HG03571 (cell line): ENCODE measurements around the gene HPSE2.

ENCODE experiments used
- ATAC-seq: cut with Tn5 transposase; IDR thresholded peaks from one replicate; pipeline ENCODE4 v1.9.1; 2021; ENCODE audit not compliant: unreplicated experiment

HPSE2 gene

GRCh38 chr10:98855403-98856189 is 380.1 kb downstream of the HPSE2 start:
- no peak for ATAC-seq

DNA sequence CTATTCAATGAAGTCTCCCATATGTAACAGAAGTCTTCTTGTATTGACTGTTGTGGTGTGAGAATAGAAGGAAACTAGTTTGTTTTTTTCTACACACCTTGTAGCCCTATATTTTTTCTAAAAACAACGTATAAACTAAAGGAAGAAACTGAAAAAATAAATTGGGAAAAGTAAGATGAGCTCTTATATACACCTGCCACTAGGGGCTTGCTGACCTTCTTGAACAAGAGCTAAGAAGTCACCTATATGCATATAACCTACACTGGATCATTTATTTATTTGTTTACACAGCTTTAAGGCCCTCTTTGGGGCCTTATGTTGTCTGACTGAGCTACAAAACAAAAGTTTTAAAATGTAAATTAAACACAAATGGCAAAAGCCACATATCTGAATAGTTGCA is 383.0 kb downstream of the HPSE2 start:
- no peak for ATAC-seq

GRCh38 chr10:98848361-98848760 is 387.3 kb downstream of the HPSE2 start:
- ATAC-seq, result no peak

DNA sequence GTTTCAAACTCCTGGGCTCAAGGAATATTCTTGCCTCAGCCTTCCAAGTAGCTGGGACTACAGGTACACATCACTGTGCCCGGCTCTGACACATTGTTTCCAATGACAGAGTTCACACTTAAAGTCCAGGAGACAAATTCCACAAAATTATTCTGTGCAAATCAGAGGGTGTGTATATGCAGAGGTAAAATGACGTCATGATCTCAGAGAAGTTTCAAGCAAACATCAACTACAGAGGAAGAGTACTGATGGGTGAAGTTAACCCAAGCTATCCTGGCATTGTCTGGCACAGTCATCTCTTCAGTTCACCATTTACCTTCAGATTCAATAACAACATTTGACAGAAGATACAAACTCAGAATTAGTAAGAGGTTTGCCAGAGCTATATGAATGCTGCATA is 388.9 kb downstream of the HPSE2 start:
- ATAC-seq, result no peak

DNA sequence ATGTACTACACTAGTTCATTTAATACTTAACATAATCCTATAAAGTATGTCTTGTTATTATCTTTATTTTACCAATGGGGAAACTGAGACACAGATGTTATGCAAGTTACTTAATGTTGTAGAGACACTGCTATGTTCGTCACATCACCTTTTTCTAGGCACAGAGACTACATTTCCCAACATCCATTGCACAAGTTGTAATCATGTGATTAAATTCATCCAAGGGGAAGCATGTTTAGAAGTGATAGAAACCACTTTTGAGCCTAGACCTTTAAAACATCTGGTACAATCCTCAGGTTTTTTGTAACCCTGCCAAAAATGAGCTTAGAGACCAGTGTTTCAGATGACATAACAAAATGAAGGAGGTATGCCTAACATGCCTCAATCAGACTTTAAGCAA is 402.1 kb downstream of the HPSE2 start:
- no peak for ATAC-seq

- ATAC-seq, result no peak
These were observed 402.9 kb downstream of the HPSE2 start for GRCh38 chr10:98832738-98833137.

DNA sequence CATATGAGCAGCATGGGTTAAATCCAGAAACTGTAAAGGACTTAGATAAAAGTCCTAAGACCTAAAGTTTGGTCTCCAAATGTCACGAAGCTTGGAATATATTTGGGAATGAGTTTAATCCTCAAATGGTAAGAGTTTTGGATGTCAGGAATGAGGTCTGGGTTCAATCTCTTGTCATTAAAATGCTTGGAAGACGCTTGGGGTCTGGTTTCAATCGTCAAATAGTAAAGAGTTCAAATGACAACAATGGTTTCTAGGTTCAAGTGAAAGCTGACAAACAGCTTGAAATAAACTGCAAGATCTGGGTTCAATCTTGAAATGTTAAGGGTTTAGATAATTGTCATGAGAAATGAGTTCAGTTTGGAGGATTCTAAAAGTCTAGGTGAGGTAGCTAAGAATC is 403.5 kb downstream of the HPSE2 start:
- ATAC-seq, result no peak

- ATAC-seq, result no peak
These were observed 404.3 kb downstream of the HPSE2 start for GRCh38 chr10:98831391-98831790.

- ATAC-seq, result no peak
These were observed 409.9 kb downstream of the HPSE2 start for GRCh38 chr10:98825741-98826140.

DNA sequence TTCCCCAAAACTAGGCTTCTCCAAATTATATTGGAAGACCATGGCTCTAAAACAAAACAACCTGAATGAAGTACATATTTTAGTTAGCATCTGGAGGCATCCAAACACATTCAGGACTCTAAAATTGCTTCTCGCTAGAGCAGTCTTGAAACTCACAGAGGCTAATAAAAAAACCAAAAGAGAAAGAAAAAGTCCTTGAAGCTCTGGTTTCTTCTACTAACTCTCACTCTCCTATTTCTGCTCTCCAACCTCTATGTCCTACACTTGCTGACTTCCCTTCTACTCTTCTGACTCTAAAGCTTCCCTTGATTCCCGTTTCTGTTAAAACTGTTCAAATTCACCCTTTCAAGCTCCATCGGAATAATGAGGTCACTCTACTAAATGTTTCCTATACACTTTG is 418.3 kb downstream of the HPSE2 start:
- ATAC-seq, result no peak

- ATAC-seq, result no peak
These were observed 420.4 kb downstream of the HPSE2 start for GRCh38 chr10:98815039-98815885.

DNA sequence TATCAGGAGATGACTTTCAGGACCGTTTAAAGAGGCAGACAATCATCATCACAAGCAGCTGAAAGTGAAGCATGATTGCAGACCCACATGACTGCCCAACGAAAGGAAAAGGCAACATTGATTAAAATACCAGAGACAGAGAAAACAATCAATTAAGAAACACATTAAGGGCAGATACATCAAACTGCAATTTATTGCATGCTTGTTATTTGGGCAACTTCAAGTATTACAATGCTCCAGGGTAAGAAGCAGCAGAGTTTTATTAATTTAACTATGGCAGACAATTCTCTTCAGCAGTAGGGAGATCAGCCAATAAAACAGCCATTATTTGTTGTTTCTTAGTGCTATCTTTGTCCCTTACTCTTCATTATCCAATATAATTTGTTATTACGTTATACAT is 421.2 kb downstream of the HPSE2 start:
- ATAC-seq, result no peak

DNA sequence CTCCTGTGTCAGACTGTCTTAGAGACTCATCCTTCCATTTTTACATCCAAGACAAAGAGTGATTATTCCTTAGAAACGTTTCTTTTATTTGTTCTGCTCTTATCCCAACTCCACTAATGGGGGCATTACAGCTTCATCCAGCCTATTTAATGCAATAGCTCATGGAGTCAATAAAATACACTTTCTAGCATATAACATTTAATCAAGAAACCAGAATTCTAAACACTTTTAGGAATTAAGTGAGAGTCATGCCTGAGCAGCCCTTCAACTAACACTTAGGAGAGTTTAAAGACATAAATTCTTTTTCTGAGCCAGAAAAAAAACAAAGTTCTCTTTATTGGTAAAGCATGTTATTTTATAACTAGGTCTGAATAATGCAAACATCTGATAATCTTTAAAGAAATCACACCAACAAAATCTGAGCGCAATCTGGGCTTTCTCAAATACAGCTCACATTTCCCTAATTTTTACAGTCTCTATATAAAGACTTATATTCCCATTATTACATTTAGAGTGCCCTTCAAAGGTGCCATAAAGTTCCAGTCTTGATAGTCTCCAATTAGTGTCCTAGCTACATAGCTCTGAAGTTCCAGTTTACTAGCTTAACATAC is 427.3 kb downstream of the HPSE2 start:
- ATAC-seq, result no peak

GRCh38 chr10:98800263-98800662 is 435.4 kb downstream of the HPSE2 start:
- ATAC-seq, result no peak

- no peak for ATAC-seq
These were observed 440.2 kb downstream of the HPSE2 start for GRCh38 chr10:98795467-98795866.

- no peak for ATAC-seq
These were observed 444.8 kb downstream of the HPSE2 start for GRCh38 chr10:98790817-98791216.

GRCh38 chr10:98778277-98778759 is 457.3 kb downstream of the HPSE2 start:
- ATAC-seq, result no peak

- ATAC-seq, result no peak
These were observed 477.2 kb downstream of the HPSE2 start for GRCh38 chr10:98758463-98758862.

GRCh38 chr10:98748298-98748697 is 487.4 kb downstream of the HPSE2 start:
- no peak for ATAC-seq

DNA sequence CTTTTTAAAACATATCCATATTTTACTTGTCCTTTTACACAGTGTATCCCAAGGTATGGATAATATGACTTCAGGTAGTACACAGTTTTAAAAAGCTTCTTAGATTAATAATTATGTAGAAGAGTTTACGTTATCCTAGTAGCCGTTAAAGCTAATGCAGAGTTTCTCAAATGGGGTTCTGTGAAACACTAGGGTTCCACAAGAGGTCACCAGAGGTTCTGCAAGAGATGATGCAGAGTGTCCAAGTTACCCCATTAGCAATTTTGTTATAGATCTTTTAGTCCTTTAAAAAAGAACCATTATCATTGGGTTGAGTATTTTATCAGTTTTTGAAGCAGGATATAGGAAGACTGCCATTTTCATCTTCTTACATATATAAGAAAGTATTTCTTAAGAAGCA is 490.0 kb downstream of the HPSE2 start:
- ATAC-seq, result no peak

DNA sequence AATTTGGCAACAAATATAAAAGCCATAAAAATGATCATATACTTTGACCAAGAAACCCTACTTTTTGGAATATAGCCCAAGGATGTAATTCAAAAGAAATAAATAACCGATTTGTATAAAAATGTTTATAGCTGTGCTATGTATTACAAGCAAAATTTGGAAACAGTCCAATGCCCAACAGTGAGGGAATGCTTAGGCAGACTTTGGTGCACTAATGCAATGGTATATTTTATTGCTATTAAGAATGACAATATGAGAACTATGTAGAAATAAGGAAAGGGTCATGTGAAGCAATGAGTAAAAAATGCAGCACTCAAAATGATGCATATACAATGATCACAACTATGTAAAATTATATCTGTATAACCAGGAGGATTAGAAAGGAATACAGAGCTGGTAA is 515.1 kb downstream of the HPSE2 start:
- no peak for ATAC-seq

GRCh38 chr10:98713586-98713985 is 522.1 kb downstream of the HPSE2 start:
- no peak for ATAC-seq
